K562 (cell line): ENCODE data around the gene ATP9B. TPM values are rescaled to one million over a fixed set of nuclear protein-coding genes. Genes with fewer than 3 reads are reported as not detected.

ENCODE experiments used
- ATAC-seq: fragments of 200-7000 bp; cut with Tn5 transposase; 3 replicates; pipeline ENCODE4 v1.9.1; 2020; ENCODE audit warnings: moderate library complexity
- BruUV-seq: library from RNA; stranded (reverse); fragments of 400-500 nt; replicated peaks from 2 replicates; lab custom pipeline; 2021; lab: Mats Ljungman, UMichigan
- CTCF ChIA-PET: fragments of 300-600 bp; formaldehyde crosslinking; extraction: SDS; loops from one replicate; lab custom pipeline; 2021; ENCODE audit warnings: low intra/inter-chr PET ratio; lab: Yijun Ruan, JAX
- POLR2A ChIA-PET: fragments of 300-600, 350-650 bp; sonication (Branson Sonifier 250); formaldehyde crosslinking; extraction: SDS; loops from one replicate; lab custom pipeline; 2021; ENCODE audit warnings: antibody characterized with exemption, inconsistent platforms; lab: Yijun Ruan, JAX
- DNase-seq, 4 experiments: peaks; one replicate each; pipeline versions ENCODE4 v3.0.0 to v3.0.0-alpha.2; 2011 to 2018; ENCODE audit warnings: low spot score in 3 of 4, mixed read lengths in 3 of 4; ENCODE audit errors: extremely low read depth in 1 of 4
- FAIRE-seq: peaks from 2 replicates; lab custom pipeline; 2011; peaks lifted over from hg19 to GRCh38; lab: Jason Lieb, UNC
- H2AFZ ChIP-seq: 2 replicates; pipeline ENCODE4 v1.6.0; 2011; ENCODE audit warnings: low read depth, low read length, control low read depth, inconsistent platforms
- H3K27ac ChIP-seq: fragments of 200-600 bp; 3 replicates; pipeline ENCODE4 v1.8.0; 2011; ENCODE audit warnings: low read depth, mild to moderate bottlenecking, control low read depth, inconsistent platforms, low read length, moderate library complexity, mixed read lengths; ENCODE audit errors: extremely low read depth
- H3K27me3 ChIP-seq, 2 experiments: fragments of 300-600 bp in 1 of 2; 2 replicates in 1 of 2; 3 replicates in 1 of 2; pipeline versions ENCODE4 v1.6.0 to v1.8.0; 2011; ENCODE audit warnings: inconsistent platforms in 2 of 2, low read length in 2 of 2, mild to moderate bottlenecking in 1 of 2, mixed read lengths in 1 of 2, moderate library complexity in 1 of 2; ENCODE audit not compliant: control insufficient read depth in 2 of 2, insufficient read depth in 2 of 2
- H3K36me3 ChIP-seq: fragments of 300-600 bp; 3 replicates; pipeline ENCODE4 v1.8.0; 2011; ENCODE audit warnings: mild to moderate bottlenecking, low read length, inconsistent platforms; ENCODE audit not compliant: control insufficient read depth, insufficient read depth
- H3K4me1 ChIP-seq, 2 experiments: fragments of 200-600 bp in 1 of 2; replicated peaks in 1 of 2; 2 replicates in 1 of 2; 3 replicates in 1 of 2; pipeline versions ENCODE4 v1.5.1 to v1.8.0; 2011; ENCODE audit warnings: inconsistent platforms in 2 of 2, low read length in 2 of 2, mild to moderate bottlenecking in 1 of 2, mixed read lengths in 1 of 2, moderate library complexity in 1 of 2; ENCODE audit not compliant: control insufficient read depth in 2 of 2, insufficient read depth in 2 of 2
- H3K4me2 ChIP-seq: 2 replicates; pipeline ENCODE4 v1.6.1; 2011; ENCODE audit warnings: low read length, control low read depth, inconsistent platforms, mixed read lengths; ENCODE audit not compliant: insufficient read depth
- H3K4me3 ChIP-seq: fragments of 200-600 bp; sonication (generic), shearing (Covaris generic); 2 replicates; pipeline ENCODE4 v1.5.1; 2016; ENCODE audit warnings: control low read depth, inconsistent platforms
- H3K79me2 ChIP-seq: fragments of 200-600 bp; 3 replicates; pipeline ENCODE4 v1.8.0; 2011; ENCODE audit warnings: low read length, inconsistent platforms; ENCODE audit not compliant: control insufficient read depth, insufficient read depth
- H3K9ac ChIP-seq, 2 experiments: 2 replicates each; pipeline versions ENCODE4 v1.6.0 to v1.6.1; 2011; ENCODE audit warnings: low read depth in 2 of 2, low read length in 2 of 2, control low read depth in 1 of 2, inconsistent platforms in 1 of 2, mild to moderate bottlenecking in 1 of 2, mixed read lengths in 1 of 2; ENCODE audit not compliant: insufficient read depth in 1 of 2
- H3K9me1 ChIP-seq: one replicate; pipeline ENCODE4 v1.6.0; 2011; ENCODE audit warnings: inconsistent platforms, mild to moderate bottlenecking, low read length, moderate library complexity; ENCODE audit not compliant: control insufficient read depth, insufficient read depth
- H3K9me3 ChIP-seq: replicated peaks from 2 replicates; pipeline ENCODE4 v1.5.1; 2011; ENCODE audit warnings: low read depth, low read length, inconsistent platforms; ENCODE audit not compliant: control insufficient read depth, insufficient read depth
- H4K20me1 ChIP-seq: replicated peaks from 2 replicates; pipeline ENCODE4 v1.6.1; 2011; ENCODE audit warnings: low read length, inconsistent platforms, mixed read lengths; ENCODE audit not compliant: control insufficient read depth, insufficient read depth
- JUND ChIP-seq, 2 experiments: IDR thresholded peaks; 2 replicates in 1 of 2; 3 replicates in 1 of 2; pipeline ENCODE4 v1.6.1; 2011; ENCODE audit warnings: borderline replicate concordance in 2 of 2, low read depth in 2 of 2, low read length in 2 of 2, improper control_type of control experiment in 1 of 2, missing biosample characterization in 1 of 2, missing genetic modification characterization in 1 of 2, missing genetic modification reagents in 1 of 2
- PHF21A ChIP-seq: fragments of 450-650 bp; IDR thresholded peaks from 2 replicates; pipeline ENCODE4 v1.6.1; 2017; ENCODE audit warnings: low read depth, borderline replicate concordance
- RBBP5 ChIP-seq: fragments of 200-600 bp; sonication (generic); IDR thresholded peaks from 2 replicates; pipeline ENCODE4 v1.6.1; 2012; ENCODE audit warnings: borderline replicate concordance, mild to moderate bottlenecking, low read length, control low read depth, inconsistent platforms; ENCODE audit not compliant: insufficient read depth, poor library complexity, severe bottlenecking
- RBFOX2 ChIP-seq: fragments of 200-400 bp; formaldehyde crosslinking; IDR thresholded peaks from 2 replicates; pipeline ENCODE4 v1.6.1; 2017; ENCODE audit warnings: low read depth, mild to moderate bottlenecking, low read length, moderate library complexity
- SRSF1 ChIP-seq: fragments of 200-400 bp; formaldehyde crosslinking; IDR thresholded peaks from 2 replicates; pipeline ENCODE4 v1.6.1; 2017; ENCODE audit warnings: mild to moderate bottlenecking, low read depth, low read length, moderate library complexity
- TAF15 ChIP-seq: fragments of 200-400 bp; formaldehyde crosslinking; IDR thresholded peaks from 2 replicates; pipeline ENCODE4 v1.6.1; 2017; ENCODE audit warnings: mild to moderate bottlenecking, low read depth, low read length, moderate library complexity
- ZNF445 ChIP-seq: fragments of 250-450 bp; sonication (Bioruptor Pico); IDR thresholded peaks from 2 replicates; pipeline ENCODE4 v1.4.0; 2020; ENCODE audit warnings: low read depth, mild to moderate bottlenecking, moderate library complexity
- ZNF507 ChIP-seq: conservative IDR thresholded peaks from 2 replicates; pipeline ENCODE4 v1.6.1; 2017; ENCODE audit warnings: missing genetic modification characterization, missing compliant biosample characterization
- WGBS: fragments of 100-300 bp; shearing (Covaris generic); methylation state at CpG from one replicate; pipeline ENCODE4 v1.1.6; 2016; ENCODE audit warnings: low coverage, mixed read lengths; ENCODE audit not compliant: insufficient coverage; ENCODE audit errors: missing lambda C conversion rate; 5-methylcytosine and 5-hydroxymethylcytosine counted together
- in situ Hi-C: fragments of 300-500 bp; cut with MboI; formaldehyde crosslinking; loops from 4 replicates; pipeline ENCODE4 v1.15.0; 2018; ENCODE audit warnings: inconsistent platforms, mixed read lengths
- intact Hi-C: fragments of 100-400 bp; cut with micrococcal nuclease; formaldehyde crosslinking; loops from 2 replicates; pipeline ENCODE4 v1.14.2; 2022
- polyA plus RNA-seq, 8 experiments: library from polyadenylated mRNA; depleted of rRNA in 4 of 8; stranded (reverse) in 5 of 8; unstranded in 3 of 8; fragments of >200 nt; fragmentation: Nextera tagmentation in 2 of 8; fragmentation: Illumina TruSeq in 1 of 8; extraction: Ambion mirVana in 2 of 8; extraction: Trizol in 1 of 8; gene quantifications; 2 replicates each; pipeline versions ENCODE4 v1.2.1 to v1.2.3, GENCODE V29; 2011 to 2014; ENCODE audit warnings: inconsistent platforms in 1 of 8, missing spikeins in 1 of 8
- total RNA-seq, 7 experiments: library from RNA; depleted of rRNA in 6 of 7; stranded (reverse); fragments of >200 nt in 6 of 7; fragmentation: Illumina TruSeq in 2 of 7; extraction: Trizol in 2 of 7; gene quantifications; 2 replicates each; pipeline versions ENCODE4 v1.2.1 to v1.2.3, GENCODE V29; 2011 to 2021; ENCODE audit warnings: low replicate concordance in 1 of 7
- TF ChIP-seq, protein P1 (sequence below): sonication (generic); formaldehyde crosslinking; IDR thresholded peaks from 2 replicates; pipeline ENCODE4 v1.8.0; 2022; ENCODE audit warnings: missing genetic modification reagents, mild to moderate bottlenecking, borderline replicate concordance

The ATP9B gene
- total and polyA plus RNA-seq, 9 of the 15 experiments (the other 6 are each of a cell fraction or from before 2014, with no cell fraction given) = 0.66 to 13.2 (median 7.9) TPM

DNA sequence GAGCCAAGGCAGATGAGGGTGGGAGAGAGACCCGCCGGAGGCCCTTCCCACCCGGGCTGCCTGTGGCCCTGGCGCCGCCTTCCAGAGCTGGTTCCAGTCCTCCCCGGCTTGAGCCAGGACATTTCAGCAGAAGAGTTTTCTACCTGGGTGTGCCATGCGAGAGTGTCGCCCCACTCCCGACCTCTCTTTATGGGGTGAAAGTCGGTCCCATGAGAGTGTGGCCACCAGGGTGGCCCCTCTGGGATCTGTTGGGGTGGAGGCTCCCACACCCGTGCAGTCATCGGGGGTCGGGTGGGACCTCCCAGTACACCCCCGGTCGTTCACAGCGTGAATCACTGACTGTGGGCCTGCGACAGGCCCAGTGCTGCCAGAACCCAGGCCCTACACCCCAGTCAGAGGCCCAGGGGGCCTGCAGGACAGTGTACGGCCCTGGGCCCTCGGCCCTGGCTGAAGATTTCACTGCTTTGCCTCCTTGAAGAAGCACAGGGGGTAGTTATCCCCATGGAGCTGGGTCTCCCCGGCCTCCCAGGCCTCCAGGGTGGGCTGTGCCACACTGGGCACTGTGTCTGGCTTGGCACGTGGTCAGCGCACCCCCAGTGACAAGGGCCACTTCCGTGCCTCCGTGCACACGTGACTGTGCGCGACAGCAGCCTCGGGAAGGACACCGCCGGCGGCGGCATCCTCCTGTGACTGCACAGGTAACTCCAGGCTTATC, 332.5 kb downstream of the ATP9B start:
- in situ Hi-C loops (no loop called here), intact Hi-C loops (no loop called here)
- Histone ChIP-seq H3K4me3 (no peak overlapping the region), H3K79me2 (peaks cover 32% of the 10 kb centered on the region), H3K27ac (no peak overlapping the region), H2AFZ (no peak overlapping the region)
- TF ChIP-seq RBFOX2 (0 out of 2 replicates have a peak, but pooled peaks have one; percentile 22), TAF15 (no peak), PHF21A (no peak)
- TF ChIP-seq, all 486 proteins: peak for 1
- H4K20me1 ChIP-seq = peaks cover 26% of the 10 kb centered on the region
- H3K4me1 ChIP-seq = peaks cover 8 to 77% of the 10 kb centered on the region in 2 experiments; a peak in 4 of 5 replicates
- no peak overlapping the region for H3K9ac ChIP-seq
- CTCF ChIA-PET = no interaction called here
- POLR2A ChIA-PET = no interaction called here
- no peak overlapping the region for H3K4me2 ChIP-seq
- WGBS = 84% methylated on average over 11 of the region's 32 CpGs
- H3K36me3 ChIP-seq = no peaks in the 10 kb centered on the region
- no TSS peak for BruUV-seq
- H3K9me3 ChIP-seq = no peaks in the 10 kb centered on the region
- H3K27me3 ChIP-seq = no peaks in the 10 kb centered on the region
- ATAC-seq (no peak), DNase-seq (no peak), FAIRE-seq (no peak)
- H3K9me1 ChIP-seq = peaks cover 6% of the 10 kb centered on the region

DNA sequence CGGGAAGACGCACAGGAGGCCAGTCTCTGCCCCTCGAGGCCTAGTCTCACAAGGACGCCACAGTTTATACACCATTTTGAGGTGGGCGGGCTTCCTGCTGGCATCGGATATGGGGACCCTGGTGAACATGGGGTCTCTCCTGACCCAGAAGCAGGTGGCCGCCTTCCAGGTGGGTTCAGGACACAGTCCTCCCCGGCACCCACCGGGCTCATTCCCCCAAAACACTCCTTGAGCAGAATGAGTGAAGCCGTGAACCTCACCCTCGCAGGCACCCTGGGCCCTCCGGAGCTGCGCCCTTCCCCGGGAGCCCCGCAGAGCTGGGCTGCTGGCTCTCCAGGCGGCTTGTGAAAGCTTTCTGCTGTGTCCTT, 333.0 kb downstream of the ATP9B start:
- Histone ChIP-seq H3K36me3 (no peaks in the 10 kb centered on the region), H3K4me1 (peaks cover 8 to 77% of the 10 kb centered on the region in 2 experiments; a peak in 4 of 5 replicates), H3K4me2 (no peak overlapping the region), H3K27me3 (no peaks in the 10 kb centered on the region), H3K79me2 (peaks cover 37% of the 10 kb centered on the region), H3K4me3 (no peak overlapping the region), H3K9me3 (no peaks in the 10 kb centered on the region), H3K9me1 (peaks cover 6% of the 10 kb centered on the region), H3K27ac (no peak overlapping the region), H3K9ac (no peak overlapping the region), H4K20me1 (peaks cover 26% of the 10 kb centered on the region), H2AFZ (no peak overlapping the region)
- in situ Hi-C loops (no loop called here), intact Hi-C loops (no loop called here)
- DNase-seq (no peak), FAIRE-seq (no peak), ATAC-seq (no peak)
- no TSS peak for BruUV-seq
- 91% methylated on average over 9 of the region's 16 CpGs for WGBS
- POLR2A ChIA-PET = no interaction called here
- CTCF ChIA-PET = interaction anchor here (0.5 kb wide), 1 partner anchor 318 kb away, joined by 3 read pairs; no protein-coding TSS in a partner anchor
- TF ChIP-seq RBBP5 = no peak
- no peak for TF ChIP-seq ZNF445
- no peak for TF ChIP-seq TAF15
- TF ChIP-seq JUND (IDR thresholded peaks at IDR 0.05; ENCODE audit: borderline replicate concordance, low read depth, low read length) = no peak
- no peak for TF ChIP-seq JUND (tag; IDR thresholded peaks at IDR 0.05; ENCODE audit: borderline replicate concordance, low read depth, low read length)
- no peak for TF ChIP-seq ZNF507 (tag)
- no peak for TF ChIP-seq SRSF1
- TF ChIP-seq, protein P1, sequence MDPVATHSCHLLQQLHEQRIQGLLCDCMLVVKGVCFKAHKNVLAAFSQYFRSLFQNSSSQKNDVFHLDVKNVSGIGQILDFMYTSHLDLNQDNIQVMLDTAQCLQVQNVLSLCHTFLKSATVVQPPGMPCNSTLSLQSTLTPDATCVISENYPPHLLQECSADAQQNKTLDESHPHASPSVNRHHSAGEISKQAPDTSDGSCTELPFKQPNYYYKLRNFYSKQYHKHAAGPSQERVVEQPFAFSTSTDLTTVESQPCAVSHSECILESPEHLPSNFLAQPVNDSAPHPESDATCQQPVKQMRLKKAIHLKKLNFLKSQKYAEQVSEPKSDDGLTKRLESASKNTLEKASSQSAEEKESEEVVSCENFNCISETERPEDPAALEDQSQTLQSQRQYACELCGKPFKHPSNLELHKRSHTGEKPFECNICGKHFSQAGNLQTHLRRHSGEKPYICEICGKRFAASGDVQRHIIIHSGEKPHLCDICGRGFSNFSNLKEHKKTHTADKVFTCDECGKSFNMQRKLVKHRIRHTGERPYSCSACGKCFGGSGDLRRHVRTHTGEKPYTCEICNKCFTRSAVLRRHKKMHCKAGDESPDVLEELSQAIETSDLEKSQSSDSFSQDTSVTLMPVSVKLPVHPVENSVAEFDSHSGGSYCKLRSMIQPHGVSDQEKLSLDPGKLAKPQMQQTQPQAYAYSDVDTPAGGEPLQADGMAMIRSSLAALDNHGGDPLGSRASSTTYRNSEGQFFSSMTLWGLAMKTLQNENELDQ (CRISPR knock-in tag) = no peak
